Spleen (tissue), 7 donors: ENCODE results near the gene OR13J1.

ENCODE experiments used
- POLR2A ChIP-seq, 3 donors: fragments of 450-650 bp; IDR thresholded peaks; one replicate each; pipeline ENCODE4 v1.5.1; 2017; ENCODE audit warnings: antibody characterized with exemption in 3 of 3, mild to moderate bottlenecking in 1 of 3
- POLR2AphosphoS5 ChIP-seq, 3 donors: sonication (generic); formaldehyde crosslinking; IDR thresholded peaks; one replicate each; pipeline ENCODE4 v1.5.1; 2017; ENCODE audit warnings: antibody characterized with exemption in 3 of 3
- TF ChIP-seq, protein P1 (sequence below), 11 experiments: fragments of 200-600 bp in 7 of 11; fragments of 450-650 bp in 4 of 11; sonication (generic) in 4 of 11; IDR thresholded peaks in 8 of 11; conservative IDR thresholded peaks in 3 of 11; 1 replicate in 7 of 11; 2 replicates in 4 of 11; pipeline versions ENCODE4 v1.4.0 to v1.8.0; 2016 to 2021; ENCODE audit warnings: antibody characterized with exemption in 11 of 11, inconsistent platforms in 4 of 11, mild to moderate bottlenecking in 1 of 11
- donor health status: DM: no; HTN: no; CAD: no; lungs with moderate emphysema.
- donor health status: DM: no; HTN: no; CAD: no.
- donor health status: DM: no; HTN: no; CAD: no.

DNA sequence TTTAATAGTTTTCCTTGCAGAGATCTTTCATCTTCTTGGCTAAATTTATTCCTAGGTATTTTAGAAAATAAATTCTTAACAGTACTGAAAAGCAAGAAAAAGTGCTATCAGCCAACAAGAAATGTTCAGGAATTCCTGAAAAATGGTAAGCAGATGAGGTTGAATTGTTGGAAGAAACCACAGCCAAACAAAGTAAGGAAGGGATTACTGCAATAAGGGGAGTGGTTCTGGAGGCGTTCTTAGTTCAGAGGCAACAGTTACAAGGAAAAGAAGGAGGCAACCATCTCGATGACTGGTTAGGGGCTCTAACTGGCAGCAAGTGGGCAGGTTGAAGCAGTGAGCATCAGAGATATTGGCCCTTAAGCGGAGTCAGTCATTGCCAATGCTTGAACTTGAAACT lies 12.8 kb upstream of the OR13J1 start:
- no peak for TF ChIP-seq POLR2AphosphoS5 (IDR thresholded peaks at IDR 0.05)
- TF ChIP-seq, protein P1, sequence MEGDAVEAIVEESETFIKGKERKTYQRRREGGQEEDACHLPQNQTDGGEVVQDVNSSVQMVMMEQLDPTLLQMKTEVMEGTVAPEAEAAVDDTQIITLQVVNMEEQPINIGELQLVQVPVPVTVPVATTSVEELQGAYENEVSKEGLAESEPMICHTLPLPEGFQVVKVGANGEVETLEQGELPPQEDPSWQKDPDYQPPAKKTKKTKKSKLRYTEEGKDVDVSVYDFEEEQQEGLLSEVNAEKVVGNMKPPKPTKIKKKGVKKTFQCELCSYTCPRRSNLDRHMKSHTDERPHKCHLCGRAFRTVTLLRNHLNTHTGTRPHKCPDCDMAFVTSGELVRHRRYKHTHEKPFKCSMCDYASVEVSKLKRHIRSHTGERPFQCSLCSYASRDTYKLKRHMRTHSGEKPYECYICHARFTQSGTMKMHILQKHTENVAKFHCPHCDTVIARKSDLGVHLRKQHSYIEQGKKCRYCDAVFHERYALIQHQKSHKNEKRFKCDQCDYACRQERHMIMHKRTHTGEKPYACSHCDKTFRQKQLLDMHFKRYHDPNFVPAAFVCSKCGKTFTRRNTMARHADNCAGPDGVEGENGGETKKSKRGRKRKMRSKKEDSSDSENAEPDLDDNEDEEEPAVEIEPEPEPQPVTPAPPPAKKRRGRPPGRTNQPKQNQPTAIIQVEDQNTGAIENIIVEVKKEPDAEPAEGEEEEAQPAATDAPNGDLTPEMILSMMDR (IDR thresholded peaks at IDR 0.05 in 8 of 11, conservative IDR thresholded peaks at IDR 0.05 in 3 of 11) = no peak
- TF ChIP-seq POLR2A (IDR thresholded peaks at IDR 0.05) = no peak
